CD4-positive, alpha-beta T cell (primary cell): ENCODE data around the gene GCNT3. TPM values are rescaled to one million over a fixed set of nuclear protein-coding genes. Genes with fewer than 3 reads are reported as not detected.

ENCODE experiments used
- ATAC-seq: fragments of 200-7000 bp; cut with Tn5 transposase; one replicate; pipeline ENCODE4 v1.10.0; 2022; ENCODE audit warnings: mild to moderate bottlenecking; ENCODE audit not compliant: poor library complexity
- CTCF ChIA-PET: fragments of 350-600 bp; sonication (Branson Sonifier 250); formaldehyde crosslinking; loops from one replicate; lab custom pipeline; 2021; ENCODE audit warnings: antibody characterized with exemption, inconsistent platforms; lab: Charles Lee
- POLR2A ChIA-PET: fragments of 350-600 bp; sonication (Branson Sonifier 250); formaldehyde crosslinking; loops from one replicate; lab custom pipeline; 2021; ENCODE audit warnings: antibody characterized with exemption, inconsistent platforms; lab: Charles Lee
- DNase-seq, 14 experiments: peaks; one replicate each; pipeline ENCODE4 v3.0.0-alpha.2; 2013 to 2020; ENCODE audit warnings: mixed read lengths in 2 of 14
- H3K27ac ChIP-seq, 2 donors: one replicate each; pipeline versions ENCODE4 v1.5.1 to v1.7.0; 2013; ENCODE audit warnings: low read length in 2 of 2, low read depth in 1 of 2, mild to moderate bottlenecking in 1 of 2
- H3K27me3 ChIP-seq, 2 experiments: 1 replicate in 1 of 2; 2 replicates in 1 of 2; pipeline versions ENCODE4 v1.6.1 to v1.7.0; 2013; ENCODE audit warnings: low read length in 2 of 2, control low read depth in 1 of 2, mild to moderate bottlenecking in 1 of 2, moderate library complexity in 1 of 2; ENCODE audit not compliant: insufficient read depth in 2 of 2, control insufficient read depth in 1 of 2
- H3K36me3 ChIP-seq: one replicate; pipeline ENCODE4 v1.6.1; 2013; ENCODE audit warnings: low read length, control low read depth; ENCODE audit not compliant: insufficient read depth
- H3K4me1 ChIP-seq: one replicate; pipeline ENCODE4 v1.6.1; 2013; ENCODE audit warnings: low read length, control low read depth; ENCODE audit not compliant: insufficient read depth
- H3K4me3 ChIP-seq: one replicate; pipeline ENCODE4 v1.5.1; 2013; ENCODE audit warnings: mild to moderate bottlenecking, low read length, moderate library complexity
- H3K9me3 ChIP-seq, 2 experiments: 1 replicate in 1 of 2; 2 replicates in 1 of 2; pipeline versions ENCODE4 v1.6.1 to v1.7.0; 2013; ENCODE audit warnings: low read length in 2 of 2, mild to moderate bottlenecking in 2 of 2, control low read depth in 1 of 2, moderate library complexity in 1 of 2; ENCODE audit not compliant: control insufficient read depth in 1 of 2, insufficient read depth in 1 of 2
- H3K27ac Mint-ChIP-seq: one replicate; pipeline ENCODE4 v1.8.0; 2020; ENCODE audit warnings: mixed read lengths
- H3K27me3 Mint-ChIP-seq: one replicate; pipeline ENCODE4 v1.8.0; 2021; ENCODE audit warnings: mixed read lengths
- H3K36me3 Mint-ChIP-seq: one replicate; pipeline ENCODE4 v1.8.0; 2021; ENCODE audit warnings: low read depth, mixed read lengths
- H3K4me1 Mint-ChIP-seq: one replicate; pipeline ENCODE4 v1.8.0; 2021; ENCODE audit warnings: low read depth, mixed read lengths
- H3K4me3 Mint-ChIP-seq: one replicate; pipeline ENCODE4 v1.8.0; 2020; ENCODE audit warnings: mild to moderate bottlenecking, mixed read lengths
- H3K9me3 Mint-ChIP-seq: one replicate; pipeline ENCODE4 v1.8.0; 2020; ENCODE audit warnings: mixed read lengths
- intact Hi-C, 2 experiments: fragments of 100-400 bp; cut with DNase I in 1 of 2; cut with micrococcal nuclease in 1 of 2; formaldehyde crosslinking; loops; one replicate each; pipeline versions ENCODE4 v1.15.1 to v1.9.0; 2023 to 2025; cut with DNase I, micrococcal nuclease
- total RNA-seq, 174 experiments: library from RNA in 2 of 174; stranded (reverse) in 2 of 174; gene quantifications; one replicate each; pipeline ENCODE4 v1.2.3 and lab custom pipeline; 2021 to 2026
- TF ChIP-seq, protein P1 (sequence below): fragments of 200-600 bp; IDR thresholded peaks from one replicate; pipeline ENCODE4 v1.8.0; 2022; ENCODE audit warnings: antibody characterized with exemption, mild to moderate bottlenecking

The GCNT3 gene
- total RNA-seq, 2 experiments from 2014 or later: not detected

GRCh38 chr15:59646277-59646676 is 34.7 kb downstream of the GCNT3 start:
- peaks cover 56% of the 10 kb centered on the region for H3K36me3 ChIP-seq

GRCh38 chr15:59647085-59647484 is 35.5 kb downstream of the GCNT3 start:
- H3K4me3 Mint-ChIP-seq: no peak overlapping the region
- ATAC-seq (no peak), DNase-seq (no peak)
- H3K27me3 ChIP-seq: no peaks in the 10 kb centered on the region
- intact Hi-C loops: no loop called here
- H3K9me3 ChIP-seq: no peaks in the 10 kb centered on the region
- TF ChIP-seq, protein P1, sequence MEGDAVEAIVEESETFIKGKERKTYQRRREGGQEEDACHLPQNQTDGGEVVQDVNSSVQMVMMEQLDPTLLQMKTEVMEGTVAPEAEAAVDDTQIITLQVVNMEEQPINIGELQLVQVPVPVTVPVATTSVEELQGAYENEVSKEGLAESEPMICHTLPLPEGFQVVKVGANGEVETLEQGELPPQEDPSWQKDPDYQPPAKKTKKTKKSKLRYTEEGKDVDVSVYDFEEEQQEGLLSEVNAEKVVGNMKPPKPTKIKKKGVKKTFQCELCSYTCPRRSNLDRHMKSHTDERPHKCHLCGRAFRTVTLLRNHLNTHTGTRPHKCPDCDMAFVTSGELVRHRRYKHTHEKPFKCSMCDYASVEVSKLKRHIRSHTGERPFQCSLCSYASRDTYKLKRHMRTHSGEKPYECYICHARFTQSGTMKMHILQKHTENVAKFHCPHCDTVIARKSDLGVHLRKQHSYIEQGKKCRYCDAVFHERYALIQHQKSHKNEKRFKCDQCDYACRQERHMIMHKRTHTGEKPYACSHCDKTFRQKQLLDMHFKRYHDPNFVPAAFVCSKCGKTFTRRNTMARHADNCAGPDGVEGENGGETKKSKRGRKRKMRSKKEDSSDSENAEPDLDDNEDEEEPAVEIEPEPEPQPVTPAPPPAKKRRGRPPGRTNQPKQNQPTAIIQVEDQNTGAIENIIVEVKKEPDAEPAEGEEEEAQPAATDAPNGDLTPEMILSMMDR: no peak
- peaks cover 51% of the 10 kb centered on the region for H3K36me3 Mint-ChIP-seq
- no peaks in the 10 kb centered on the region for H3K27me3 Mint-ChIP-seq
- H3K27ac ChIP-seq: no peak overlapping the region
- no peaks in the 10 kb centered on the region for H3K4me1 ChIP-seq
- no peaks in the 10 kb centered on the region for H3K9me3 Mint-ChIP-seq
- peaks cover 56% of the 10 kb centered on the region for H3K36me3 ChIP-seq
- ChIA-PET POLR2A (no interaction called here), CTCF (interaction anchor here (0.6 kb wide), 1 partner anchor 794 kb away, joined by 3 read pairs; no protein-coding TSS in a partner anchor)
- no peak overlapping the region for H3K27ac Mint-ChIP-seq
- no peak overlapping the region for H3K4me3 ChIP-seq
- H3K4me1 Mint-ChIP-seq: peaks cover 10% of the 10 kb centered on the region

More at GRCh38 chr15:59646277-59646676, 34.7 kb downstream of the GCNT3 start:
- Histone ChIP-seq H3K27ac (no peak overlapping the region), H3K4me3 (no peak overlapping the region), H3K27me3 (no peaks in the 10 kb centered on the region), H3K9me3 (no peaks in the 10 kb centered on the region), H3K4me1 (no peaks in the 10 kb centered on the region)
- peaks cover 12% of the 10 kb centered on the region for H3K4me1 Mint-ChIP-seq
- no peak overlapping the region for H3K27ac Mint-ChIP-seq
- intact Hi-C loops: no loop called here
- H3K9me3 Mint-ChIP-seq: no peaks in the 10 kb centered on the region
- TF ChIP-seq, protein P1: no peak
- no peak for DNase-seq
- H3K4me3 Mint-ChIP-seq: no peak overlapping the region
- POLR2A ChIA-PET: no interaction called here
- peaks cover 57% of the 10 kb centered on the region for H3K36me3 Mint-ChIP-seq
- CTCF ChIA-PET: no interaction called here
- no peak for ATAC-seq
- no peaks in the 10 kb centered on the region for H3K27me3 Mint-ChIP-seq

GRCh38 chr15:59649603-59650002 is 38.0 kb downstream of the GCNT3 start:
- Mint-ChIP-seq H3K4me1 (peaks cover 4% of the 10 kb centered on the region), H3K9me3 (no peaks in the 10 kb centered on the region), H3K27ac (no peak overlapping the region), H3K27me3 (no peaks in the 10 kb centered on the region), H3K36me3 (peaks cover 39% of the 10 kb centered on the region), H3K4me3 (no peak overlapping the region)
- Histone ChIP-seq H3K9me3 (no peaks in the 10 kb centered on the region), H3K4me1 (no peaks in the 10 kb centered on the region), H3K36me3 (peaks cover 68% of the 10 kb centered on the region), H3K4me3 (no peak overlapping the region), H3K27me3 (no peaks in the 10 kb centered on the region), H3K27ac (no peak overlapping the region)
- DNase-seq (no peak), ATAC-seq (no peak)
- ChIA-PET POLR2A (no interaction called here), CTCF (interaction anchor here (1.3 kb wide), 1 partner anchor 678 kb away, joined by 3 read pairs; no protein-coding TSS in a partner anchor)
- intact Hi-C loops: loop anchor here in 1 of 2 experiments (10.0 kb wide), 2 partner anchors 715 to 875 kb away; partner anchors contain the start of genes MINDY2 and SLTM
- TF ChIP-seq, protein P1: no peak
